Fibroblast of pulmonary artery (primary cell): ENCODE measurements around the gene MYOT.

Source experiments
- DNase-seq: peaks from one replicate; pipeline ENCODE4 v3.0.0-alpha.2; 2010; ENCODE audit warnings: low read depth
- H3K4me3 ChIP-seq: replicated peaks from 2 replicates; pipeline ENCODE4 v1.5.1; 2011; ENCODE audit warnings: low read depth, mild to moderate bottlenecking, control low read depth, low read length, moderate library complexity
- CTCF ChIP-seq: IDR thresholded peaks from 2 replicates; pipeline ENCODE4 v1.5.1; 2011; ENCODE audit warnings: mild to moderate bottlenecking, control low read depth, low read length, inconsistent platforms; ENCODE audit errors: missing control alignments

The MYOT gene

GRCh38 chr5:137888466-137888862, 20.8 kb downstream of the MYOT start:
- H3K4me3 ChIP-seq: peak overlapping the region; percentile 50
- TF ChIP-seq CTCF: no peak
- no peak for DNase-seq

- peak; percentile 91 for DNase-seq
- TF ChIP-seq CTCF: no peak
- peak within 1 kb of the TSS; percentile 50 for H3K4me3 ChIP-seq
These were observed 21.5 kb downstream of the MYOT start, which contains the start of gene PKD2L2 for GRCh38 chr5:137888863-137889759. Gene PKD2L2 (plus strand): TSS chr5:137889457. CDS start chr5:137889492, 35 bp downstream.

GRCh38 chr5:137890845-137891244, 23.2 kb downstream of the MYOT start:
- no peak overlapping the region for H3K4me3 ChIP-seq
- TF ChIP-seq CTCF: no peak
- DNase-seq: no peak

- peak; percentile 1 for TF ChIP-seq CTCF
- no peak for DNase-seq
- no peak overlapping the region for H3K4me3 ChIP-seq
These were observed 24.2 kb downstream of the MYOT start for GRCh38 chr5:137891849-137892248.

GRCh38 chr5:137894586-137894985, 26.9 kb downstream of the MYOT start:
- no peak overlapping the region for H3K4me3 ChIP-seq
- no peak for DNase-seq
- no peak for TF ChIP-seq CTCF

- TF ChIP-seq CTCF: no peak
- H3K4me3 ChIP-seq: no peak overlapping the region
- no peak for DNase-seq
These were observed 28.9 kb downstream of the MYOT start for GRCh38 chr5:137896560-137896959.

GRCh38 chr5:137899493-137899892, 31.8 kb downstream of the MYOT start:
- TF ChIP-seq CTCF: no peak
- no peak overlapping the region for H3K4me3 ChIP-seq
- DNase-seq: no peak
